Measurements from ENCODE around the gene IER5L. TPM values are rescaled to one million over a fixed set of nuclear protein-coding genes. Genes with fewer than 3 reads are reported as not detected.

Gene IER5L
- polyA plus RNA-seq, 1 donor from 2014 or later: not detected

DNA sequence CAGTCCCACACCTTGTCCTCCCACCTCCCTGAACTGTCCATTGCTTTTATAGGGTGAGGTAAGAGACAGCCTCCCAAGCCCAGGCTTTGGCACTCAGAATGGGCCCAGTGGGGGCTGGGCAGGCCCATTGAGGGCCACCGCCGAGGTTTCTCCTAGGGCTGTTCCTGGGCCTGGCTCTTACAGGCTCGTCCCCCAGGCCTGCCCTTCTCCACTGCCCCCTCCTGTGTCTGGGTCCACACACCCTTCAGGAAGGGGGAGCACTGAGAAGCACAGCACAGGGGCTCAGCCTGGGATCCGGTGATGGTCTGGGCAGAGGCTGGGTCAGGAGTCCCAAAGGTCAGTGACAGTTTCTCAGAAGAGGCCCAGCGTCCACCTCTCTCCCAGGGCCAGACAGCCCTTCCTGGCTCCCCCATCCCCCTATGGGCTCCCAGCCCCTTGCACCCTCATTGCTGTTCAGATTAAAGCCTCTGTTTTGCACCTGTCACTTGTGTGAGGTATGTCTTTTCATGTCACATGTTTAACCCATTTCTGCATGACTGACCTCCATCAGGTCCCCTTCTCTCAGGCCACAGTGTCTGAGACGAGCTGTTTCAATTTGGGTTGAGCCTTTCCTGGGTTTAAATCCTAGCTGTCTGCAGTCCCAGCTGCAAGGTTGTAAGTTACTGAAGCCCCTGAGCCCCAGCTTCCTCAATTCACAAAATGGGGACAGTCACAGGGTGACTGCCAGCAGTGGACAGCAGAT is 29.4 kb downstream of the IER5L start:
- H3K36me3 Mint-ChIP-seq: peaks cover 7% of the 10 kb centered on the region
- H3K27ac Mint-ChIP-seq: peak overlapping the region in 1 of 3 donors; percentile 74
- H3K27me3 Mint-ChIP-seq: no peaks in the 10 kb centered on the region
- H3K4me1 Mint-ChIP-seq: peaks cover 6 to 14% (median 13%) of the 10 kb centered on the region in 3 donors
- H3K9me3 Mint-ChIP-seq: no peaks in the 10 kb centered on the region
- peak overlapping the region in 1 of 4 donors; percentile 43 for H3K4me3 Mint-ChIP-seq

DNA sequence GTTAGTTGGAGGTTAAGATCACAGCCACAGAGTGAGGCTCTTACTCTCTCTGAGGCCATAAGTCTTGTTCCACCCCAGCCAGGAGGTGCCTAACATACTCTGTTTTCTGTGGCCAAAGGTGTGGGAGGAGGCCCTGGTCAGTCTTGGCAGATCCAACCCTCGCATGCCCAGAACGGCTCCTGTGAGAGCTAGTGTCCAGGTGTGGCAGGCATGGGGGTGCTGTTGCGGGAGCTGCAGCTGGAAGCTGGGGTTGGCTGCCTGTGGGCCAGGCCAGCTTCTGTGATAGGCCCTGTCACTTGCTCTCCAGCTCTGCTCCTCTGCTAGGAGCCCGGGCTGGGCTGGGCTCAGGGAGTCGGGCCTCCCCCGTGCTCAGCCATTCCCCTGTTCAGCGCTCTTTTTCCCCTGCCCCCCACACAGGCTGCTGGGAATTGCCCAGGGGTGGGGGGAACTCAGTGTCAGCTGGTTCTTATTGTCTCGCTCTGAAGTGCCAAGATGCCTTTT is 31.6 kb downstream of the IER5L start:
- Mint-ChIP-seq H3K4me3 (no peak overlapping the region), H3K27me3 (no peaks in the 10 kb centered on the region), H3K27ac (no peak overlapping the region), H3K4me1 (peaks cover 19 to 22% (median 22%) of the 10 kb centered on the region in 3 donors), H3K9me3 (no peaks in the 10 kb centered on the region), H3K36me3 (peaks cover 7% of the 10 kb centered on the region)

DNA sequence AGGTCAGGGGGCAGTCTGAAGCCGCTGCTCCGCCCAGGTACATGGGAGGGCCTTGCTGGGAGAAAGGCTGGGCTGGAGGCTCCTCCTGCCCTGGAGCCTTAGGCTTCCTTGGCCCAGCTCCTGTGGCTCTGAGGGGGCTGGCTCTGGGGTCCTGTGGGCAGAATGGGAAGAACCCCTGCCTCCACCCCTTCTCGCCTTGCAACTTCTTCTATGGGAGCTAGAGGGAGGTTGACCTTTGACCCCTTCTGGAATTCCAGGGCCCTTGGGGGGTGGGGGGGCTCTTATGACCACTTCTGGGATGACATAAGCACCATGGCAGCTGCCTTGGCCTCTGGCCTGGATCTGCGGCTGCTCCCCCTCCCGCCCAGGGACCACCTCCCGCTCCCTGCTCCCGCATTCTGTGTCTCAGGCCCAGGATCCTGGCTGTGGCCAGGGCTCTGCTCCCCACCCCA is 32.2 kb downstream of the IER5L start:
- no peaks in the 10 kb centered on the region for H3K9me3 Mint-ChIP-seq
- no peak overlapping the region for H3K27ac Mint-ChIP-seq

DNA sequence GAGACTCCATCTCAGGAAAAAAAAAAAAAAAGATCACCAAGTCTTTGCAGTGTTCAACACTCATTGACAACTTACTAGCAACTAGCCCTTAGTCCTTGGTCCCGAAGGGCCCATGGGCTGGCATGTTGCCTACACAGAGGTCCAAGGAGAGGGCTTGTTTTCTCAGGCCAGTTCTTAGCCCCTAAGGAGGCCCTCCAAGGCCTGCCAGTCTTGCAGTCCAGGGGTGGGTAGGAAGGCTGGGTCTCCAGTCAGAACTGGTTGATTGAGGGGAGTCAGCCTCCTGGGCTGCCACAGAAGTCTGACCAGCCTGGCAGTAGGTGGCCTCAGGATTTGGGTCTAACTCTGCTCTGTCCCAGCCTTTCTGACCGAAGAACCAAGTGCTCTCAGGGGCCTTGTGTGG is 32.7 kb downstream of the IER5L start:
- H3K27ac Mint-ChIP-seq: no peak overlapping the region

More for the DNA sequence above, 32.2 kb downstream of the IER5L start:
- H3K36me3 Mint-ChIP-seq: peaks cover 4% of the 10 kb centered on the region
- H3K4me1 Mint-ChIP-seq: peaks cover 24 to 28% (median 25%) of the 10 kb centered on the region in 3 donors
- H3K4me3 Mint-ChIP-seq: no peak overlapping the region
- no peaks in the 10 kb centered on the region for H3K27me3 Mint-ChIP-seq

DNA sequence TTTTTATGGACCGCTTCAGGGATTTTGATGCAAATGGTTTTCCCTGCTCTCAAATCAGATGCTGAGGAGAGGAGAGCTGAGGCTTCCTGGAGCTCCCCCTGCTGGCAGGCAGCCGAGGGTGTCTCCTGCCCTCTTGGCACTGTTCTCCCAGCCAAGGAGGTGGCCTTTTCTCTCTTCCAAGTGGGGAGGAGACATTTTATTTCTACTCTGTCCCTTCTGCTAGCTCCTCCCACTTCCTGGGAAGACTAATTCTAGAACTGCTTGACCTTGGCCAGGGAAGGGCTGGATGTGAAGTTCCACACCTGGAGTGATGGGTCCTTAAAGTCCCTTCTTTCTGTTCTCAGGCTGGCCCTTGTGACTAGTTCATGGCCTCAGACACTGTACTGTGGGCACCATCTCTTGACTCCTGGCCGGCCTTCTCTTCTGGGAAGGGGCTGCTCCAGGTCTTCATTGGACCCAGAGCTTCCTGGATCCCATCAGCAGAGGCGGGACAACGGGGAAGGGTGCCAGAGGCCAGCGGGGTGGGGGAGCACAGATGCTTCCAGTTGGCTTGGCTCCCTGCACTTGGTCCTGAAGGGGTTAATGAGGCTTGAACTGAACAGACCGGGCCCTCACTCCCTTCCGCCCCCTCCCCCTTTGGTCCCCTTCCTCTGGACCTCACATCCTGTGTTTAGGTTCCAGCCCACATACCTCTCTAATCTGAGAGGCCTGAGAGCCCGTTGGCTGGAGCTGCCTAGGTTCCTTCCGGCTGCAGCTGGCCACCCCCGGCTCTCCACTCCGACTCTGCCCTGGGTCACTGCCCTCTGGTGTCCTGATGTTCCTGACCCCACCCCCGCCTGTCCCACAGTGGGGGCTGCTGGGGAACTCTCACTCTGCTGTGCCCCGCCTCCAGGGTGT is 34.8 kb downstream of the IER5L start:
- H3K4me1 Mint-ChIP-seq: peaks cover 26 to 32% (median 28%) of the 10 kb centered on the region in 3 donors
- H3K27me3 Mint-ChIP-seq: no peaks in the 10 kb centered on the region
- peak overlapping the region in 3 of 4 donors; percentile 34 to 74 (median 67) for H3K4me3 Mint-ChIP-seq
- H3K9me3 Mint-ChIP-seq: no peaks in the 10 kb centered on the region
- H3K27ac Mint-ChIP-seq: peak overlapping the region; percentile 18 to 88 (median 31)
- H3K36me3 Mint-ChIP-seq: peaks cover 3% of the 10 kb centered on the region

More for the DNA sequence above, 32.7 kb downstream of the IER5L start:
- Mint-ChIP-seq H3K36me3 (peaks cover 4% of the 10 kb centered on the region), H3K9me3 (no peaks in the 10 kb centered on the region), H3K4me3 (no peak overlapping the region), H3K4me1 (peaks cover 24 to 30% (median 28%) of the 10 kb centered on the region in 3 donors), H3K27me3 (no peaks in the 10 kb centered on the region)

DNA sequence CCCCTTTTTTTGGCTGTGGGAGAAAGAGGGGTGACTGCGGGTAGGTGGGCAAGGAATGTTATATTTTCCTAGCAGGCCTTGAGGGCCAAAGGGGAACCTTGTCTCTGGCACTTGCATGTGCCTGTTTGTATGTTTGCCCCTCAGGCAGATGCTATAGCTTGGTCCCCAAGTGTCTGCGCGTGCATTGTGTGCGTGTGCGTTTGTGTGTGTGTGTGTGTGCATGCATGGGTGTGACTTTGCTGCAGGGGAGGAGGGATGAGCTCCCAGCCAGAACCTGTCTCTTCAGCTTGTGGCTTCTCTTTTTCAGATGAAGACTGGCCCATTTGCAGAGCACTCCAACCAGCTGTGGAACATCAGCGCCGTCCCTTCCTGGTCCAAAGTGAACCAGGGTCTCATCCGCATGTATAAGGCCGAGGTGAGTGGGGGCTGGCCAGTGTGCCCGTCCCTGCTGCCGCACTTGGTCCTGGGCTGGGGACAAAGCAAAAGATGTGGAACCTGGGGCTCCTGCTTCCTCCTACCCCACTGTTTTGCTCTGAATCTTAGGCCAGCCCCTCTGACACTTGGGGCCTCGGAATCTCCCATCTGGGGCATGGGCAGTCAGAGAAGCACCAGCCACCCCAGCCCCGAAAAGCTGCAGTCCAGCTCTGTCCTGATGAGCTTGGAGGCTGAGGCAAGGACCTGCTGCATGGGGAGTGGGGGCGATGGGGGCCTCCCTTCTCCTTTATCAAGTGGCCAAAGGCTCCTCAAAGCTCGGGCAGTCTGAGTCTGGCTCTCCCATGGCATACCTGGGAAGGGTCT is 35.7 kb downstream of the IER5L start:
- H3K9me3 Mint-ChIP-seq: no peaks in the 10 kb centered on the region
- peak overlapping the region in 3 of 4 donors; percentile 67 to 79 (median 74) for H3K4me3 Mint-ChIP-seq
- peak overlapping the region in 2 of 3 donors; percentile 88 to 91 for H3K27ac Mint-ChIP-seq
- H3K27me3 Mint-ChIP-seq: no peaks in the 10 kb centered on the region
- H3K4me1 Mint-ChIP-seq: peaks cover 26 to 32% (median 28%) of the 10 kb centered on the region in 3 donors
- H3K36me3 Mint-ChIP-seq: peaks cover 2% of the 10 kb centered on the region

DNA sequence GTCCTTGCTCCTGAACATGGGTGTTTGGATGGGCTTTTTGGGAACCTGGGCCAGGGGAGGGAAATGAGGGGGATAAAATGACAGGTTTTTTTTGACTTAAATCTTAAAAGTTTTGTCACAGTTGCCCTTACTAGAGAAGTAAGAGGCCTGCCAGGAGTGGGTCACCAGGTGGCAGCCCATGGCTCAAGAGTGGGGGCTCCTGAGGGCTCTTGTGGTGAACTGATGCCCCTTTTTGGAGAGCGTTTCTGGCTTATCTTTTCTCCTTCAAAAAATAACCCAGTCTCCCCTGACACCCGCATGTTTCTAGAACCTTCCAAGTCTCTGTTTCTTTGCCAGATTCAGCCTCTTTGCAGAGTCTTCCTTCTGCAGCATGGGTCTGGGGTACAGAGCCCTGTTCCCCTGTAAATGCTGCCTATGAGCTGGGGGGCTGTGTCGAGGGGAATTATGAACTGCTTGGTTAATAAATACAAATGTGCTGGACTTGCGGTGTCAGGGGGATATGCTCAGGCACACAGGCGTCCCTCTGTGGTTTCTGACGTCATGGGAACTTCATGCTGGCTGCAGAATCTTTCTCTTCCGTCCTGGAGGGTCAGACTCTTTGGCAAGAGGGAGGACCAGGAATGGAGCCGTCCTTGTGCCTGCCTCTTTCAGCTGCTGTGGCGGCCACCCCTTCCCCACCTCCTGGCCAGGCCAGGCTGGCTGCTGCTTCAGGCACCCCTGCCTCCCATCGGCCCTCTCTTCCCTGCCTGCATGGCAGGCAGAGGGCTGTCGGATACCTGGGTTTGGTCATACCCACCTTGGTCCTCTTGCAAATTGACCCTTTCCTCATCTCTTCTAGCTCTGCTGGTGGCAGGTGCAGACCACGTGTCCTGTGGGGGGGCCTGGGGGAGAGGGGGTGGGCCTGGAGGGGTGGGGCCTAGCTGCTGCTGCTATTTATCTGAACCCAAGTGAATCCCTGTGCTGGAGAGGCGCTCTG is 36.7 kb downstream of the IER5L start:
- no peaks in the 10 kb centered on the region for H3K9me3 Mint-ChIP-seq
- H3K4me1 Mint-ChIP-seq: peaks cover 26 to 32% (median 28%) of the 10 kb centered on the region in 3 donors
- peak overlapping the region; percentile 88 to 99 (median 97) for H3K27ac Mint-ChIP-seq
- H3K4me3 Mint-ChIP-seq: peak overlapping the region; percentile 30 to 95 (median 87)
- no peaks in the 10 kb centered on the region for H3K27me3 Mint-ChIP-seq
- H3K36me3 Mint-ChIP-seq: peaks cover 2% of the 10 kb centered on the region

DNA sequence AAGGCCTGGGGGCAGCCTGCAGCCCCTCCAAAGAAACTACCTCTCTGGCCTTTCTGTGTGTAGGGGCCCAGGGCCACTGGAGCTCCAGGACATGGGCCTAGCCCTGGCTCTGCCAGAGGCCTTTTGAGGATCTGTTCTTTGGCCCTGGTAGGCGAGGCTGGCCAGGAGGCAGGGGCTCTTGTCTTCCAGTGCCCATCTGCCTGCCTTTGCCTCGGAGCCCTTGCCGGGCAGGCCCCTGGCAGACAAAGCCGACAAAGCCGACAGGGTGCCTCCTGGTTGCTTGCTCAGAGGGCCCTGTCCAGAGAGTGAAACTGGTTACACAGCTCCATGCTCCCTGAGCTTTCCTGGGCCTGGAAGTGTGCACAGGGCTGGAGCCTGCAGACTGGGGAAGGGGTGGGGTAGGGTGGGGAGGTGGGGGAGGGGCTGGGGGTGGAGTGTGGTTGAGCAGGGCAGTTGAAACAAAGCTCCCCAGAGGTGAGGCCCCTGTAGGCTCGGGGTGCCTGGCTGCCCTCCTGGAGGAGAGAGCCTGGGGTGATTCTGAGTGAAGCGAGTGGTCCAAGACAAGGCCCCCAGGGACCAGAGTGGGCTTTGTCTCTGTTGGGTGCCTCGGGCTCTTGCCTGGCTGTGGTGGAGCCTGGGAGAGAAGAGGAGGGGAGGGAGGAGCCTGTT is 37.5 kb downstream of the IER5L start:
- H3K36me3 Mint-ChIP-seq: peaks cover 2% of the 10 kb centered on the region
- peak overlapping the region; percentile 80 to 95 (median 90) for H3K4me3 Mint-ChIP-seq
- H3K27me3 Mint-ChIP-seq: no peaks in the 10 kb centered on the region

DNA sequence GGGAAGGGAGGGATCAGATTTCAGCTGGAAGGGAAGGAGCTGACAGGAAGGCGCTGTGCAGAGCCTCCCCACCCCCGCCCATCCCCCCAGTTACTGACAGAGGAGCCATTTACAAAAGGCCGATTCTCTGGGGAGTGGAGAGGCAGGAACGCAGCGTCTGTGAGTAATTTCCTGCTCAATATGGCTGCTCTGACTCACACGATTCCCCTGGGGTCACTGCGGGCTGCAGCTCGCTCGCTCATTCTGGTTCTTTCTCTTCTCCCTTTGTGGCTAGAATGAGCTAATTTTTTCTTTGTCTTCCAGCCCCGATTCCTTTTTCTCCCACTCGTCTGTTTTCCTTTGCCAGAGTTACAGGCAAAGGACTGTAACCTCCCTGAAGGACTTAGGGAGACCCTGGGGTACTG is 38.1 kb downstream of the IER5L start:
- peak overlapping the region; percentile 88 to 99 (median 97) for H3K27ac Mint-ChIP-seq
- H3K27me3 Mint-ChIP-seq: no peaks in the 10 kb centered on the region
- H3K36me3 Mint-ChIP-seq: no peaks in the 10 kb centered on the region
- peaks cover 26 to 32% (median 28%) of the 10 kb centered on the region in 3 donors for H3K4me1 Mint-ChIP-seq
- no peaks in the 10 kb centered on the region for H3K9me3 Mint-ChIP-seq
- H3K4me3 Mint-ChIP-seq: peak overlapping the region; percentile 62 to 95 (median 90)

More for the DNA sequence above, 37.5 kb downstream of the IER5L start:
- Mint-ChIP-seq H3K27ac (peak overlapping the region; percentile 88 to 99 (median 97)), H3K4me1 (peaks cover 26 to 32% (median 28%) of the 10 kb centered on the region in 3 donors), H3K9me3 (no peaks in the 10 kb centered on the region)

DNA sequence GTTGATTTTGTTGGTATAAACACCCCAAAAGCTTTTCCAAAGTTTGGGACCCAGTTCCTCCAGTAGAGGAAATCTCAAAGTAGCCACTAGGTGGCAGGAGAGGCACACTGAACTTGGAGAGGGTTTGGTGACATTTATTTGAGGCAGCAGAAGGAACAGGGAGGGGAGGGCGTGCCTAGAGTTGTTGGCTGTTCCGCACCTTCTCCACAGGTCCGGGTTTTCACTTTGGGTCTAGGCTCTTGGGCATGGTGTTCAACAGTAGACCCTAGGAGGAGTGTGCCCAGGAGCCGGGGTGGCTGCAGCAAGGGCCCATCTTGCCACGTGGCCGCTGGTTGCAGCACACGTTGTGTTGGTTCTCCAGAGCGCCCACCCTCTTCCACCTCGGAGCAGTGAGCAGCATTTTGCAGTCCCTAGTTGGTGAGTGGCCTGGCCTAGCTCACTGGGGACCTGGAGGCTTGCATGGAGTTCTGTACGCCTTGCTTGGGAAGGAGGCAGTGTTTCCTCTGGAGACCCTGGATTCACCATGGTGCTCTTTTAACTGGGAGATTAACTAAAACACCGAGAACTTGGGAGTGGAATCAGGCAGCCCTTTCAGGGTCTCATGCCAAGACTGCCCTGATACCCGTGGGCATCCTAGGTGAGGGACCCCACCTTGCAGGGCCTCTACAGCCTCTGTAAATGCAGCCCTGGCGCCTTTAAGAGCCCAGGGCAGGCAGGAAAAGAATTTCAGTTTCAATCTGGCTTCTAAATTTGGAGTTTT is 38.6 kb downstream of the IER5L start:
- H3K27me3 Mint-ChIP-seq: no peaks in the 10 kb centered on the region
- H3K4me3 Mint-ChIP-seq: peak overlapping the region; percentile 62 to 95 (median 90)
- H3K4me1 Mint-ChIP-seq: peaks cover 26 to 32% (median 28%) of the 10 kb centered on the region in 3 donors
- no peaks in the 10 kb centered on the region for H3K9me3 Mint-ChIP-seq
- H3K27ac Mint-ChIP-seq: peak overlapping the region; percentile 88 to 99 (median 97)
- H3K36me3 Mint-ChIP-seq: no peaks in the 10 kb centered on the region

DNA sequence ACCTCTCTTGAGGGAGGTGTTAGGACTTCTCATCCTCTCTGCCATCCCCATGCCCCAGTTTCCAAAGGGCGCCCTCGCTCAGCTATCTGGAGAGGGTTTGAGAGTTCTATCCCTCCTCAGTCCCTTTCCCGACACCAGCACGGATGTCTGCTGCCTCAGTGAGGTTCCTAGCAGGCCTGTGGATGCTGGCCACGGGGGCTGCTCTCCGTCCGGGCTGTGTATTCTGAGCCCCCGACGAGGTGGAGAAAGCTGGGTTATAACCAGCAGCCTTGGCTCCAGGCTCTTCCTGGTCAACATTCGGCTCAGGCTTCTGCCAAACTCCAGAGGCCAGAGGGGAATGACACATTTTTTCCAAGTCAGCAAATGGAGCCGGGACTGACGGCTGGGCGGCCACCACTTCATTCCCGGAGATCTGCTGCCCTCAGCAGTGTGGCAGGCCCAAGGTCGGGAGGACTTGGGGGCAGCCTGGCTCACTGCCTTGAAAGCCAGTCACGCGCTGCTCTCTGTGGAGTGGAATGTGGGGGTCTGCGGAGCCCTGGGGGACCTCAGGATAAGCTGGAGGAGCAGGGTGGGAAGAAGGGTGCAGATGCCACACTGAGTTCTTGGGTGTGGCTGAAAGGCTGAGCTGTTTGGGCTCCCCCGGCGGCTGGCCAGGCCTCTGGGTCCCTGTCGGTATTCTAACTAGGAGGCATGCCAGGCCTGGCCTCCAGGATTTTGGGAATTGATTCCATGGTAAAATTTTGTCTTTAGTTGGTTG is 39.4 kb downstream of the IER5L start:
- H3K27ac Mint-ChIP-seq: peak overlapping the region in 2 of 3 donors; percentile 88 to 99
- H3K36me3 Mint-ChIP-seq: no peaks in the 10 kb centered on the region
- H3K27me3 Mint-ChIP-seq: no peaks in the 10 kb centered on the region
- peaks cover 24 to 28% (median 27%) of the 10 kb centered on the region in 3 donors for H3K4me1 Mint-ChIP-seq
- peak overlapping the region in 3 of 4 donors; percentile 1 to 95 (median 62) for H3K4me3 Mint-ChIP-seq
- no peaks in the 10 kb centered on the region for H3K9me3 Mint-ChIP-seq

DNA sequence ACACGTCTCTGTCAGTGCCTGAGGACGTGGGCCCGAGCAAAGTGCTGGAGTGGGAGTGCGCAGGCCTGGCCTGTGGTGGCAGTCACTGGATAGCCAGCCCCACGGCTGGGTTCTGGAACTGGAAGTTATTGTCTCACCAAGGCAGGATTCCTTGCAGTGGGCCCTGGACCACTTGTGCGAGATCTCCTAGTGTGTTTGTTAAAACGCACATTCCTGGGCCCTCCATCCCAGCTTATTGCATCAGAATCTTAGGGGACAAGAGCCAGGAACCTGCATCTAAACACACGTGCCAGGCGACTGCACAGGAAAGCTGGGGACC is 40.0 kb downstream of the IER5L start:
- peak overlapping the region in 1 of 3 donors; percentile 36 for H3K27ac Mint-ChIP-seq
- H3K4me1 Mint-ChIP-seq: peaks cover 23 to 27% (median 27%) of the 10 kb centered on the region in 3 donors
- no peaks in the 10 kb centered on the region for H3K36me3 Mint-ChIP-seq
- H3K4me3 Mint-ChIP-seq: peak overlapping the region in 1 of 4 donors; percentile 49
- H3K27me3 Mint-ChIP-seq: no peaks in the 10 kb centered on the region
- no peaks in the 10 kb centered on the region for H3K9me3 Mint-ChIP-seq

Data from IgD-negative memory B cell (primary cell).